Measurements from ENCODE around the gene IKZF1.
A peak's percentile ranks its signal among the peaks of the same experiment; 100 is the strongest.

The IKZF1 gene

DNA sequence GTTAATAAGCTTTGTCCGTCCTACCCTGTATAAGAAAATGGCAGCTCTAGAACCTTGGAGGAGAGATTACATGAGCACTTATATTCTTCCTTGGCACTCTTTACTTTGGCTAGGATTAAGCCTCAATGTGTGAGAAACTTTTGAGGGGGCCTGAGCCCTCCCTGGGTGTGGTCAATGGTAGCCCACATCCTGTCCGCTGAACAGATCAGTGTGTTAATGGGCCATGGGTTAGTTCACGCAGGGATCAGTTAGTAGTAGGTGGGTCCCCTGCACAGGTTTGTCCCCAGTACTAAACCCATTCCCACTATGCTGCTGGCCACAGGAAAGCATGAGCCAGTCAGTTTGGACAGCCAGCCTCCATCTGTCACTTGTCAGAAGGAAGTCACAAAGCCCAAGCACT lies 20.2 kb upstream of the IKZF1 start:
- peak; percentile 36 for DNase-seq

DNA sequence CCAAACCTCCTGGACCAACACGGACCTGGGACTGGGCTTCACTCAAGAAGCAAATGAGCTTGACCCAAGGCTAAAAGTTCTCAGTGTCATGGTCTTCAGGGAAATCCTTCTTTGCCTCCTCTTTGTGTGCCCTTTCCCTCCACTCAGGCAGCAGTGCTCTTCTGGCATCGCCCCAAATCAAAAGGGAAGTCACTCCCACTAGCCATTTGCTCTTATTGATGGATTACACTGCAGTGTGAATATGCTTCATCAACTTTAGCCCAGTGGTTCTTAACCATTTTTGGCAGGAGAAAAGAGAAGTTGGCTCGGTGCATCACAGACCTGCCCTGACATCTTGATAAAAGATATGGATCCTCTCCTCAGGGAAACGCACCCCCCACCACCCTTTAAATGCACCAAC lies 19.2 kb upstream of the IKZF1 start:
- DNase-seq = peak; percentile 74

GRCh38 chr7:50287129-50287528 lies 17.4 kb upstream of the IKZF1 start:
- no peak for DNase-seq

- DNase-seq = no peak
These were observed 12.3 kb upstream of the IKZF1 start for GRCh38 chr7:50292165-50292757.

- DNase-seq = no peak
These were observed 11.8 kb upstream of the IKZF1 start for GRCh38 chr7:50292763-50293162.

DNA sequence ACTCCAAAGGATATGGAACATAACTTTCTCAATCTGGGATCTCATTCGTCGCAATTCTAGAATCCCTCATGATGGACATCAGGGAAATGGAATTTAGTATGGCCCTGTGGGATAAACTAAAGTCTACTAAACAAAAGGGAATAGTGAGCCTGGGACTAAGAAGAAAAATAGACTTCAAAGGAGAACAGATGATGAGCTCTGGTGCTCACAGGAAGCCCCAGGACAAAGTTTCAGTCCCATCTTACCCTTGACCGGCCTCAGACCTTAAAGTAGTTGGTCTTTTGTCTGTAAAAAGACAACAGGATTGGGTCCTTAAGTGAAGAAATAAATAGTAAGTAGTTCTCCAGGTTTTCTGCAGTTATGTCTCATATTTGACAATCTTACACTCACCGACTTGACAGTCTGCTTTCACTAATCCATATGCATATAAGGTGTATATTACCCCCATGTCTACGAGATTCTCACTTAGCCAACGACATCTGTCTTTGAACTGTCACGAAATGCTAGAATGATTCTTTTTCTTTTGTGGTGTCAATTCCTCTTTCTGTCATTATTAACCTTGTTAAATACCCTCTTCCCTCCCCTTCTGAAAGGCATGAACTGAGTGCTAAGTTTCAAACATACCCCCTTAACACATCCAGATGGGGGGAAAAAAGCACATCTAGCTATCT lies 10.9 kb upstream of the IKZF1 start:
- no peak for DNase-seq

DNA sequence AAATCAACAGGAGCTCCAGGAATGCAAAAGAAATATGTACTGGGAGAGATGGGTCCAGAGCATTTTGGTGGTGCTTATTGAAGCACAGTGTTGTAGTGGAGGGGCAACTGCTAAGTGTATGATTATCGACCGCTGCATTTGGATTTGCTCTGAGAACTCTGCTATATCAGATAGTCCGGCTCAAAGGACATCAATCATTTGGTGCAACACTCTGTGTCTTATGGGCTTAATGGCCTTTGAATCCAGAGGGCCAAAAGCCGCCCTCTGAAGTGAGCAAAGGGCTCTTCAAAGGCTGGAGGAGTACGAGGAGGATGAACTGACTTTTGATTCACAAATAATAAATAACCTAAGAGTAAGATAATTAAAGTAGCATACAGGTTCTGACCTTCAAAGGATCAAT lies 9.4 kb upstream of the IKZF1 start:
- no peak for DNase-seq

- no peak for DNase-seq
These were observed 7.7 kb upstream of the IKZF1 start for GRCh38 chr7:50296799-50297198.

- no peak for DNase-seq
These were observed 5.5 kb upstream of the IKZF1 start for GRCh38 chr7:50298811-50299562.

DNA sequence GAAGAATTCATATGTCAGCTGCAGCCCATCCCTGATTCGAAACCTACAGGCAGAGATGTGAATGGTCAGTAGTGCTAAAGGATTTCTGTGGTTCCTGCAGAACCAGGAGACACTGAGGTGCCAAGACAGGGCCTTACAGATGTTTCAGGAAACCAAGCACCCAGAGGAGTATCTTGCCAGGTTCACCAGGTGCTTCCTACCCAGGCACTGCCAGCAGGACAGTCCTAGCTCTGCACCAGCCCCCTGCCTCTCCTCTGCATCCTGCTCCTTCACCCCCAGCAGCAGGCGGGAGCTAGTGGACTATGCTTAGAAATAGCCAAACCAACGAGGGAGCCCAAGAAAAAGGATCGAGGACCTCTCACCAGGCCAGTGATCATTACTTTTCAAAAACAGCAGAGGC lies 4.2 kb upstream of the IKZF1 start:
- DNase-seq = no peak

DNA sequence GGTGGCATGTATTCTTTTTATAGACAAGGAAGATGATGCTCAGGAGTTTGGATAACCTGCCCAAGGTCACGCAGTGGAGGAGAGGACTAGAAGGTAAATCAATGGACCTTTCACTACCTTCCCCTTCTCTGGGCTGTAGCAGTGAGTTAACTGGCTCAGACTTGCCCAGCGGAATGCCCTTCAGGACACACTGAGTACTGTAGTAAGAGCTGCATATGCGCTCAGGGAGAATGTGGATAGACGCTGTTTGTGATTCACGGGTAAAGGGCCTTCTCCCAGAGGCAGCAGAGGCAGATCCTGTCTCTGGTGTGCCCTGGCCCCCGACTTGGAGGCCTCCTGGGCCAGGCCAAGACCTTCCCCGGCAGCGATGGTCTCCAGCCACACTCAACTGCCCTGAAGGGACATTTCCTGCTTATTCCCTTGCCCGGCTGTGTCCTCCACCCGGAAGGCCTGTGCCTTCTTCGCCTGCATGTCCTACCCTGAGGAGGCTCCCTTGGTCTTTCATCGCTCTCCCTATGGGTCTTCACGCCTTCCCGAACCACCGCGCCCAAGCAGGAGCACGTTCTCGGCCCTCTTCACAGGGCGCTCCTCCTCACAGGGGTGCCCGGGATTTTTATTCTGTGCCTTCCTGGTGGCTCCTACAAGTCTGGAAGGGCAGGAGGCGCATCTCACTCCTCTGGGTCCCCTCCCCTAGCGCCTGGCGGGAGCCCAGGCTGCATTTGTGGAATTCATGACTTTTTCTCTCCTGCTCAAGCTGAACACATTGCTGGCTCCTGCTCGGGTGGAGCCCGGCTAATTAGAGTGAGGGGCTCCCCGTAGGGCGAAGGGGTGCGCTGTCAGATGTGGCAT lies 1.8 kb upstream of the IKZF1 start:
- peak; percentile 14 for DNase-seq

DNA sequence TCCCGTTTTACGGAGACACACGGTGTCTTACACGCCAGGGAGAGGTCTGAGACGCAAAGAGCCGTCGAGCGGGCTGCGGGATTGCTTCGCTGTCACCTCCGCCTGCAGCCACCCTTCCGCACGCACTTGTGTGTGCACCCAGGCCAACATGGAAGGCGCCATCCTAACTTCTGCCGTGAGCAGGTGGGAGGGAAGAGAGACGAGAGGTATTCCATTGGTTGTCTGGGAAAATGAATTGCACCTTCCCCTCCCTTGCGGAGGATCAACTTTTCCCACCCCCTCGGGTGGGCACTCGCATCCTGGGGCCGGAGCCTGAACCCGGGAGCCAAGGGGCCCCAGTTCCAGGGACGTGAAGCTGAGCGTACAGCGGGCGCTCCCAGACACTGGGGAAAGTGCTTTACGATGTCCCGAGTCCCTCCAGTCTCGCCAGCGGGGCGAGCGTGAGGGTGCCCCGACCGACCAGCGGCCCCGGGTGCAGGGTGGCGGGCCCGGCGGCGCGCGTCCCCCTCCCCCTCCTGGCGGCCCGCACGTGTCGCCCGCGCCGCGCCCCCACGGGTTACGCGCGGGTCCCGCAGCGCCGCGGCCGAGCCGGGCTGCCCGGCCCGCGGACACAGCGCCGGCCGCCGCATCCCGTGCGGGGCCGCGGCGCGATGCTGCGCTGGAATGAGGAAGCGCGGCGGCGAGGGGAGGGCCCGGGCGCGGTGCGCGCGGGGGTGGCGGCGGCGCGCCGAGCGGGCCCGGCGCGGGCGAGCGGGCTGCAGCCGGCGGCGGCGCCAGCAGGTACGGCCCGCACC lies 984 bp upstream of the IKZF1 start:
- DNase-seq = no peak

DNA sequence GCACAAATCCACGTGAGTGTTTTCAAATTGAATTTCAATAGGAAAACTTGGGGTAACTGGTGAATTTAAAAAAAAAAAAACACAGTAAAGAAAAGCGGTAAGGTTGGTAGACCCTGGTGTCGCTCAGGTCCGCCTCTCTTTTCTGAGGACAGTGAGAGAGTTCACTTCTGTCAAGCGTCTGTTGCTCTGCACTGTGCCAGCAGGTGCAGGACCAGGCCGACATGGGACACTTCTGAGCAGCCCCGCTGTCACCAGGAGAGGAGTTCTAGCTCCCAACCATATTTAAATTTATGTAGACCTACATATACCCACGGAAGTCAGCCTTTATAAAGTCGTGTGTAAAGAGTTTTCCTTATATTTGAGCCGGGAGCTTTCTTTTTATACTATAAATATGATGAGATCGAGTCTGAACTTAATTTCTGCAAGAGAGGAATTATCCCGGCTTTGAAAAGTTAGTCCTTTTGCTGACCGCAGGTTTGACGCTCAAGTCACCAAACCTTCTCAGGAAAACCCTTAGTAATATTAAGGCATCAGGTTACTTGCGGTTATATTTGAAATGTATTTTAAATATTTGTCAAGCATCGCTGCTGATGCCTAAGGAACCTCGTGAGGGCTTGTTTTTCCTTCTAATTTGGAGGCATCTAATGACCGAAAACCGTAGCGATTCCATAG lies 531 bp downstream of the IKZF1 start:
- DNase-seq = peak; percentile 39

DNA sequence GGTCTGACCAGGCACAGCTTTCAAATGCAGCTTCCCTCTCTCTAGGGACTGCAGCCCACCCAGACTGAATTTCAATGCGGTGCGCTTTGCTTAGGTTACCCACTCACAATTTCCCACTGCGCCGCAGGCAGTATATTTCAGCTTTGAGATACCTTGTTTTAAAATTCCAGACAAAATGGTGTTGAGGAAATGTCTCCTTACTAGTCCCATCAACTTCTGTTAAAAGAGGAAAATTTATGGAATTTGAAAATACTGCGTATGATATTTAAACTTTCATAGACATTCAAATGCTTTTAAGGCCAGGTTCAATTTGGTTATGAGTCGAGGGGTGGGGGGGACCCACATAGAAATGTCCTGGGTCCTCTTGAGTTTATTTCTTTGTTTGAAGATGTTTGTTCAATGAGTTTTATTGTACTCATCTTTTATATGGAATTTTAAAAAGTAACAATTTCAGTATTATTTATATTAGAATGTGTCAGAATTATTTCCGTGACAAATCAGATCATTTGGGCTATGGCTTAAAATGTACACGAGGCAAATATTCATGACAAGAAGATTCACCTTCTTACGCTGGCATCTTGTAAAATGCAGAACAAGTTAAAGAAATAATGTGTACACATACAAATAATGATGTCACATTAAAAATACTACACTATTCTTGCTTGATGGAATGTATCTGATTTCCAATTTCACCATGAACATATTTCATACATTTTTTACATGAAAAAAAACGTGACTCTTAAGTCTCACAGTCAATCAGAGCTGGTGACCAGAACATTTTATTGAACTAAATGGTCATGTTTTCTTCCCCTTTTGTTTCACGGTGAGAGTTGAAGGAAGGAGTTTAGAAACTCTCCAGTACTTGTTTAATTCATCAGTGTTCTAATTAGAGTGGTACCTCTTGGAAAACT lies 1.3 kb downstream of the IKZF1 start:
- peak; percentile 61 for DNase-seq

DNA sequence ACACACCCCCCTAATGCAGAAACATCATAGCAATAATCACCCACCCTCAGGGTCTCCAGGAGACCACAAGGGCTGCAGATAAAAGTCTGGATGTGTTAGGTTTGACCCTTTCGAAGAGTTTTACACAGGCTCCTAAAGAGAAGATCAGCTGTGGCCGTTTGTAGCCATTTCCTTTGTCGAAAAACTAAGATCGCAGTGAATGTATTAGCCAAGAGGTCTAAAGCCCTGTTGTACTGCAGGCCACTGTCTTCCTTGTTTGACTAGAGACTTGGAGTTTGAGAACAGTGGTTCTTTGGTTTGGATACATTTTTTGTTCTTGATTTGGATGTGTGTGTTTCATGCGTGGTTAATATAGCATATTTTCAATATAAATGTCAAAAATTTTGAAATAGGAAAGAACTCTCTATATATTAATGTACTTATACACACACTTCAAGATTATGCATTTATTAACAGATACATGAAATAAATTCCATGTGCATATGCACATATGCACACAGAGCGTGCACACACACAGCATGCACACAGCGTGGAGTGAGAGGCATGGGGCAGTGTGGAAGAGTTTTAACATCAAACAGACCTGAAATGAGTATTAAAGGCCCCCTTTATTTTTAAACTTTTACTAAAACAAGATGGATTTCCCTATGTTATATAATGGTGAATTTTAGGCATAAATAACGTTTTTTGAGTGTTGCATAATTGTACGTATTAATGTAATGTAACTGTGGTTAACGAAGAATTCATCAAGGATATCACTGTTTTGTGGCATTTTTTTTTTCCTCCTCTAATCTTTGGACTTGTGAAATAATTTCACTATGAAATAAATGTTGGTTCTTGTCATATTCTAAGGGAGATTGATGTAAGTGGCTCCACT lies 2.2 kb downstream of the IKZF1 start:
- peak; percentile 61 for DNase-seq

DNA sequence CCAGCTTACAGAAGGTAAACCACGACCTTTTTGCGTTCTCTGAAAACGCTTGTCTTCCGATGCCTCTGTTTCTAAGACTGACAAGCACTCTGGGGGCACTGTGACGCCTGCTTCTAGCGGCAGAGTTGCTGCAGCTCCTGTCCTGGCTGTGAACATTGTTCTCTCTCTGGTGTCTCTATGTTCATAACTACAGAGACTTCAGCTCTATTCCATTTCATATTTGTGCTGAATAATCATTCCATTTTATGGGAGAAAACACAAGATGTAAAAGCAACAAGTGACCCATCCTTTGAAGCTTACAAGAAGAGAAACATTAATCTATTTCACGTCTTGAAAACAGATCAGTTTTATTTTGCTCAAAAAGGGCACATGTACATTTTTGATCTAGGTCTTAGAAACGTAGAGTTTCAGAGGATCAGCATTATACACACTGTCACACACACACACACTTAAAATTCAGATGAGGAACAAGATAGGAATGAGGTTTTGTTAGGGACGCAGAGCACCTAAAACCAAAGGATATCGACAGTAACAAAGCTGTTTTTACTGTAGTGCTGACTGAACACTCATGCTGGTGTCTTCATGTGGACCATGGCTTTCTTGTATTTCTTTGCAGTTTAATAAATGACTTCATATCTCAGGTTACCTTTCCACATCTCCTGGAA lies 3.0 kb downstream of the IKZF1 start:
- DNase-seq = peak; percentile 54

DNA sequence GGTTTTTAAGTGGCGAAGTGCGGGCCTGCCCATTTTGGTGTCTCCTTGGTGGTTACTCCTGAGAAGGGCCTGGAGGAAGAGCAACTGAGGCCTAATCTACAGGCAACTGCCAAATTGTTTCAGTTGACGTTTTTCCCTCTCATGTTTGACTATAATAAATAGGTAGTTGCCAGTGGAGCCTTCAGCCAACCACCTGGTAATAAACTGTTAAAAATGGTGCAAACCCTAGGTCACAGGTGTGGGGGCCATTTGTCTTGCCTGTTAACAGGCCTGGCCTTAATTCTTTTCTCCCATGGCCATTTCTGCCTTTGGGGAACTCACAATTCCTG lies 3.7 kb downstream of the IKZF1 start:
- no peak for DNase-seq

GRCh38 chr7:50308532-50309385 lies 4.2 kb downstream of the IKZF1 start:
- peak; percentile 47 for DNase-seq

Data from MV-4-11 (cell line).